H1 (cell line): ENCODE data around the gene TMED10. TPM values are rescaled to one million over a fixed set of nuclear protein-coding genes. Genes with fewer than 3 reads are reported as not detected.

Source experiments
- CTCF ChIA-PET: fragments of 300-600 bp; sonication (Branson Sonifier 250); formaldehyde crosslinking; loops from one replicate; lab custom pipeline; 2021; ENCODE audit not compliant: partially characterized antibody; lab: Charles Lee
- POLR2A ChIA-PET: fragments of 300-600 bp; sonication (Branson Sonifier 250); formaldehyde crosslinking; loops from one replicate; lab custom pipeline; 2021; ENCODE audit warnings: inconsistent platforms; ENCODE audit not compliant: partially characterized antibody; lab: Charles Lee
- DNase-seq, 2 experiments: peaks; one replicate each; pipeline versions ENCODE4 v3.0.0 to v3.0.0-alpha.2; 2010 to 2022; ENCODE audit warnings: low spot score in 2 of 2, low read depth in 1 of 2, mixed read lengths in 1 of 2
- FAIRE-seq: peaks from 2 replicates; lab custom pipeline; 2011; peaks lifted over from hg19 to GRCh38; lab: Jason Lieb, UNC
- H2AFZ ChIP-seq: 2 replicates; pipeline ENCODE4 v1.8.1; 2012; ENCODE audit warnings: low read length, inconsistent platforms
- H2AK5ac ChIP-seq: 2 replicates; pipeline ENCODE4 v1.6.1; 2013; ENCODE audit warnings: low read depth, low read length
- H2BK120ac ChIP-seq: replicated peaks from 2 replicates; pipeline ENCODE3; 2013; ENCODE audit warnings: low read depth, low read length, inconsistent platforms
- H2BK12ac ChIP-seq: 2 replicates; pipeline ENCODE4 v1.6.1; 2013; ENCODE audit warnings: low read depth, low read length
- H2BK15ac ChIP-seq: 2 replicates; pipeline ENCODE4 v1.6.1; 2013; ENCODE audit warnings: low read length
- H2BK20ac ChIP-seq: 2 replicates; pipeline ENCODE4 v1.6.1; 2013; ENCODE audit warnings: low read length
- H2BK5ac ChIP-seq: 2 replicates; pipeline ENCODE4 v1.6.1; 2013; ENCODE audit warnings: low read depth, low read length
- H3K14ac ChIP-seq: 2 replicates; pipeline ENCODE4 v1.6.1; 2013; ENCODE audit warnings: inconsistent platforms; ENCODE audit not compliant: insufficient read length
- H3K18ac ChIP-seq: 2 replicates; pipeline ENCODE4 v1.6.1; 2013; ENCODE audit warnings: low read length; ENCODE audit errors: extremely low read depth
- H3K23ac ChIP-seq: 2 replicates; pipeline ENCODE4 v1.6.1; 2013; ENCODE audit warnings: inconsistent platforms; ENCODE audit not compliant: insufficient read length
- H3K23me2 ChIP-seq: 2 replicates; pipeline ENCODE4 v1.6.1; 2013; ENCODE audit warnings: low read depth, low read length
- H3K27ac ChIP-seq: 2 replicates; pipeline ENCODE4 v1.6.1; 2011; ENCODE audit warnings: low read depth, low read length, inconsistent platforms
- H3K27me3 ChIP-seq, 4 experiments: replicated peaks in 1 of 4; 1 replicate in 1 of 4; 2 replicates in 3 of 4; pipeline versions ENCODE4 v1.6.1 to v1.8.1; 2011 to 2013; ENCODE audit warnings: low read length in 3 of 4, mild to moderate bottlenecking in 3 of 4, inconsistent platforms in 2 of 4, mixed read lengths in 2 of 4, moderate library complexity in 1 of 4; ENCODE audit not compliant: control insufficient read depth in 3 of 4, insufficient read depth in 3 of 4; ENCODE audit errors: extremely low read depth in 1 of 4
- H3K36me3 ChIP-seq, 4 experiments: 2 replicates each; pipeline versions ENCODE4 v1.6.1 to v1.8.1; 2011 to 2013; ENCODE audit warnings: mild to moderate bottlenecking in 4 of 4, low read length in 3 of 4, moderate library complexity in 2 of 4, control low read depth in 1 of 4, inconsistent platforms in 1 of 4; ENCODE audit not compliant: insufficient read depth in 4 of 4, control insufficient read depth in 2 of 4
- H3K4ac ChIP-seq: replicated peaks from 2 replicates; pipeline ENCODE3; 2013; ENCODE audit warnings: low read length, low read depth, mixed read lengths, inconsistent platforms; ENCODE audit not compliant: insufficient read length
- H3K4me1 ChIP-seq, 4 experiments: replicated peaks in 1 of 4; 1 replicate in 1 of 4; 2 replicates in 3 of 4; pipeline versions ENCODE4 v1.6.1 to v1.8.1; 2011 to 2013; ENCODE audit warnings: low read length in 3 of 4, inconsistent platforms in 2 of 4, mixed read lengths in 1 of 4; ENCODE audit not compliant: insufficient read depth in 4 of 4, control insufficient read depth in 3 of 4
- H3K4me2 ChIP-seq, 2 experiments: 2 replicates each; pipeline versions ENCODE4 v1.6.1 to v1.8.1; 2011 to 2013; ENCODE audit warnings: low read depth in 2 of 2, low read length in 2 of 2, control low read depth in 1 of 2, inconsistent platforms in 1 of 2, mild to moderate bottlenecking in 1 of 2; ENCODE audit not compliant: insufficient read depth in 1 of 2
- H3K4me3 ChIP-seq, 4 experiments: fragments of 200-600, 300-600 bp in 1 of 4; sonication (generic), shearing (Covaris generic), sonication (Bioruptor Twin) in 1 of 4; 2 replicates each; pipeline versions ENCODE4 v1.5.1 to v1.8.1; 2011 to 2016; ENCODE audit warnings: low read length in 4 of 4, low read depth in 3 of 4, control low read depth in 2 of 4, inconsistent platforms in 2 of 4, mild to moderate bottlenecking in 2 of 4, mixed read lengths in 1 of 4, moderate library complexity in 1 of 4; ENCODE audit not compliant: insufficient read depth in 2 of 4; ENCODE audit errors: extremely low read depth in 1 of 4
- H3K56ac ChIP-seq: replicated peaks from 2 replicates; pipeline ENCODE3; 2013; ENCODE audit warnings: low read depth, mild to moderate bottlenecking, mixed read lengths, low read length, inconsistent platforms; ENCODE audit not compliant: insufficient read length
- H3K79me1 ChIP-seq: 2 replicates; pipeline ENCODE4 v1.6.1; 2013; ENCODE audit warnings: low read depth, low read length, control low read depth
- H3K79me2 ChIP-seq, 2 experiments: 2 replicates each; pipeline versions ENCODE4 v1.6.1 to v1.8.1; 2012 to 2013; ENCODE audit warnings: low read length in 2 of 2, mild to moderate bottlenecking in 2 of 2, inconsistent platforms in 1 of 2; ENCODE audit not compliant: insufficient read depth in 2 of 2, control insufficient read depth in 1 of 2
- H3K9ac ChIP-seq, 4 experiments: replicated peaks in 1 of 4; 1 replicate in 1 of 4; 2 replicates in 3 of 4; pipeline versions ENCODE4 v1.6.1 to v1.8.1; 2011 to 2013; ENCODE audit warnings: low read depth in 3 of 4, low read length in 3 of 4, control low read depth in 2 of 4, mild to moderate bottlenecking in 2 of 4, moderate library complexity in 2 of 4, inconsistent platforms in 1 of 4; ENCODE audit errors: extremely low read depth in 1 of 4
- H3K9me3 ChIP-seq, 2 experiments: 2 replicates each; pipeline versions ENCODE4 v1.6.1 to v1.8.1; 2012 to 2013; ENCODE audit warnings: mild to moderate bottlenecking in 2 of 2, moderate library complexity in 2 of 2, control low read depth in 1 of 2, inconsistent platforms in 1 of 2, low read depth in 1 of 2, low read length in 1 of 2, mixed read lengths in 1 of 2; ENCODE audit not compliant: insufficient read depth in 2 of 2
- H4K20me1 ChIP-seq, 2 experiments: replicated peaks in 1 of 2; 2 replicates each; pipeline versions ENCODE3 to v1.8.1; 2011 to 2013; ENCODE audit warnings: inconsistent platforms in 2 of 2, low read length in 2 of 2, mild to moderate bottlenecking in 1 of 2; ENCODE audit not compliant: insufficient read depth in 2 of 2, control insufficient read depth in 1 of 2
- H4K5ac ChIP-seq: 2 replicates; pipeline ENCODE4 v1.6.1; 2013; ENCODE audit warnings: low read length, low read depth, mixed read lengths, inconsistent platforms; ENCODE audit not compliant: insufficient read length
- H4K8ac ChIP-seq: 2 replicates; pipeline ENCODE4 v1.8.0; 2013; ENCODE audit warnings: mild to moderate bottlenecking, moderate library complexity, low read length, inconsistent platforms; ENCODE audit not compliant: insufficient read depth; ENCODE audit errors: extremely low read depth
- H4K91ac ChIP-seq: replicated peaks from 2 replicates; pipeline ENCODE3; 2013; ENCODE audit warnings: low read length, mixed read lengths, inconsistent platforms; ENCODE audit not compliant: insufficient read length
- KDM5A ChIP-seq: fragments of 200-600 bp; IDR thresholded peaks from 2 replicates; pipeline ENCODE4 v1.7.1; 2012; ENCODE audit warnings: mild to moderate bottlenecking, low read length, inconsistent platforms, mixed read lengths
- RBBP5 ChIP-seq: IDR thresholded peaks from 2 replicates; pipeline ENCODE4 v1.7.1; 2012; ENCODE audit warnings: low read depth, mild to moderate bottlenecking, inconsistent platforms, low read length, moderate library complexity, borderline replicate concordance
- WGBS, 2 experiments: shearing (Covaris generic) in 1 of 2; methylation state at CpG; one replicate each; pipeline versions ENCODE4 v1.1.6 to v1.1.7; 2013 to 2015; ENCODE audit warnings: low lambda C conversion rate in 2 of 2, mixed read lengths in 2 of 2, inconsistent platforms in 1 of 2, low coverage in 1 of 2, missing lambda C conversion rate in 1 of 2; ENCODE audit not compliant: insufficient replicate concordance in 2 of 2, insufficient coverage in 1 of 2, insufficient read length in 1 of 2; ENCODE audit errors: extremely low coverage in 1 of 2, missing lambda C conversion rate in 1 of 2; 5-methylcytosine and 5-hydroxymethylcytosine counted together
- polyA plus RNA-seq, 7 experiments: library from polyadenylated mRNA; depleted of rRNA in 3 of 7; stranded (reverse) in 5 of 7; unstranded in 2 of 7; fragments of >200 nt in 5 of 7; fragments of 200-250 nt in 2 of 7; gene quantifications; 1 replicate in 5 of 7; 2 replicates in 1 of 7; 4 replicates in 1 of 7; pipeline versions ENCODE4 v1.2.1 to v1.2.3, GENCODE V29; 2011 to 2013; ENCODE audit warnings: missing spikeins in 2 of 7, mixed read lengths in 2 of 7
- total RNA-seq: library from RNA; stranded (reverse); fragmentation: NEBNext Ultra II Directional; extraction: Animal tissue kit (Norgen Biotek cat#: 25700); gene quantifications from 2 replicates; pipeline ENCODE4 v1.2.1, GENCODE V29; 2021

TMED10 gene
- total and polyA plus RNA-seq, 2 of the 8 experiments (the other 6 are each of a cell fraction or from before 2014, with no cell fraction given), result 218 to 250 TPM

GRCh38 chr14:75223664-75224154 lies 47.3 kb upstream of the TMED10 start:
- CTCF ChIA-PET, result interaction anchor here (0.7 to 1.8 kb wide), 3 partner anchors 9 to 82 kb away, joined by 3 to 8 read pairs (median 3); no protein-coding TSS in a partner anchor
- no peak for FAIRE-seq
- DNase-seq, result no peak

More at GRCh38 chr14:75223664-75224154, 47.3 kb upstream of the TMED10 start:
- 0 out of 2 replicates have a peak, but pooled peaks have one; percentile 49 for TF ChIP-seq RBBP5
- TF ChIP-seq KDM5A, result no peak
- Histone ChIP-seq H3K14ac (no peak overlapping the region), H3K4me3 (no peak overlapping the region), H4K8ac (no peak overlapping the region), H2BK15ac (no peak overlapping the region; the same call in 1 of the 2 replicates), H3K4me1 (peaks cover 3 to 15% (median 8%) of the 10 kb centered on the region in 4 experiments; a peak in 6 of 7 replicates), H2AK5ac (peak overlapping the region; percentile 13; the same call in 1 of the 2 replicates), H3K23ac (no peak overlapping the region), H2BK120ac (no peak overlapping the region), H3K18ac (no peak overlapping the region; the same call in 1 of the 2 replicates), H3K27me3 (no peaks in the 10 kb centered on the region), H4K91ac (no peak overlapping the region), H3K79me1 (no peaks in the 10 kb centered on the region), H3K79me2 (no peaks in the 10 kb centered on the region), H3K36me3 (no peaks in the 10 kb centered on the region), H4K20me1 (no peaks in the 10 kb centered on the region), H3K4me2 (peak overlapping the region; percentile 5 to 34; a peak in 2 of 4 replicates), H2AFZ (peak overlapping the region; percentile 72), H3K23me2 (no peaks in the 10 kb centered on the region), H3K56ac (no peak overlapping the region), H2BK5ac (peak overlapping the region; percentile 75; the same call in 1 of the 2 replicates), H3K27ac (peak overlapping the region; percentile 11; the same call in 1 of the 2 replicates), H2BK20ac (peak overlapping the region; percentile 93), H2BK12ac (0 out of 2 replicates have a peak overlapping the region, but pooled peaks have one; percentile 75), H3K9me3 (no peaks in the 10 kb centered on the region), H3K4ac (no peak overlapping the region), H4K5ac (no peak overlapping the region), H3K9ac (no peak overlapping the region)
- POLR2A ChIA-PET, result interaction anchor here (1.1 to 2.0 kb wide), 5 partner anchors 17 to 70 kb away, joined by 3 to 7 read pairs (median 3); no protein-coding TSS in a partner anchor
- WGBS, 2 experiments, result 71% methylated on average over 4 of the region's 4 CpGs; no CpG with 5 or more reads in 1 of the 2 experiments
